Trophoblast cell (in vitro differentiated cells and primary cell): Measurements from ENCODE around the gene EMC6.
"Not testable (repeated sequence)": the region's sequence is repeated elsewhere in the genome, so short reads cannot be mapped to it uniquely, and the experiment has no call there.

Experiments used
- DNase-seq, 2 donors: peaks; one replicate each; pipeline ENCODE4 v3.0.0-alpha.2; 2016
- H2AFZ ChIP-seq: 2 replicates; pipeline ENCODE4 v1.6.1; 2013; ENCODE audit warnings: low read length, moderate library complexity, mild to moderate bottlenecking; ENCODE audit not compliant: insufficient read depth, poor library complexity
- H2AK5ac ChIP-seq: 2 replicates; pipeline ENCODE4 v1.6.1; 2013; ENCODE audit warnings: mild to moderate bottlenecking, low read length
- H2BK120ac ChIP-seq: 2 replicates; pipeline ENCODE4 v1.6.1; 2013; ENCODE audit warnings: low read length, mild to moderate bottlenecking, moderate library complexity; ENCODE audit not compliant: insufficient read depth, poor library complexity
- H2BK12ac ChIP-seq: 2 replicates; pipeline ENCODE4 v1.6.1; 2013; ENCODE audit warnings: mild to moderate bottlenecking, low read length, moderate library complexity
- H2BK5ac ChIP-seq: 2 replicates; pipeline ENCODE4 v1.6.1; 2013; ENCODE audit warnings: low read length, low read depth, moderate library complexity, mild to moderate bottlenecking; ENCODE audit not compliant: poor library complexity
- H3K14ac ChIP-seq: 2 replicates; pipeline ENCODE4 v1.6.1; 2013; ENCODE audit warnings: mild to moderate bottlenecking, low read length
- H3K18ac ChIP-seq: 2 replicates; pipeline ENCODE4 v1.6.1; 2013; ENCODE audit warnings: mild to moderate bottlenecking, low read length
- H3K23ac ChIP-seq: 2 replicates; pipeline ENCODE4 v1.6.1; 2013; ENCODE audit warnings: low read length
- H3K27ac ChIP-seq: 2 replicates; pipeline ENCODE4 v1.5.1; 2013; ENCODE audit warnings: low read depth, mild to moderate bottlenecking, inconsistent platforms, low read length, moderate library complexity
- H3K27me3 ChIP-seq: 2 replicates; pipeline ENCODE4 v1.6.1; 2013; ENCODE audit warnings: inconsistent platforms, mild to moderate bottlenecking, low read length, moderate library complexity; ENCODE audit not compliant: insufficient read depth
- H3K36me3 ChIP-seq, 2 experiments: 1 replicate in 1 of 2; 2 replicates in 1 of 2; pipeline ENCODE4 v1.6.1; 2013; ENCODE audit warnings: low read length in 2 of 2, mild to moderate bottlenecking in 2 of 2, moderate library complexity in 1 of 2; ENCODE audit not compliant: insufficient read depth in 2 of 2, control insufficient read depth in 1 of 2
- H3K4ac ChIP-seq: 2 replicates; pipeline ENCODE4 v1.6.1; 2013; ENCODE audit warnings: low read depth, mild to moderate bottlenecking, low read length, moderate library complexity
- H3K4me1 ChIP-seq, 2 experiments: 1 replicate in 1 of 2; 2 replicates in 1 of 2; pipeline ENCODE4 v1.6.1; 2013; ENCODE audit warnings: low read length in 2 of 2, mild to moderate bottlenecking in 2 of 2, moderate library complexity in 1 of 2; ENCODE audit not compliant: insufficient read depth in 2 of 2, control insufficient read depth in 1 of 2
- H3K4me2 ChIP-seq: 2 replicates; pipeline ENCODE4 v1.6.1; 2013; ENCODE audit warnings: inconsistent platforms, mild to moderate bottlenecking, low read length, moderate library complexity
- H3K4me3 ChIP-seq: 2 replicates; pipeline ENCODE4 v1.5.1; 2013; ENCODE audit warnings: mild to moderate bottlenecking, low read depth, low read length, inconsistent platforms
- H3K79me1 ChIP-seq: one replicate; pipeline ENCODE4 v1.6.1; 2013; ENCODE audit warnings: low read length
- H3K79me2 ChIP-seq: 2 replicates; pipeline ENCODE4 v1.6.1; 2013; ENCODE audit warnings: low read length, mild to moderate bottlenecking; ENCODE audit not compliant: control insufficient read depth, insufficient read depth, poor library complexity
- H3K9ac ChIP-seq: 2 replicates; pipeline ENCODE4 v1.6.1; 2013; ENCODE audit warnings: mild to moderate bottlenecking, low read length
- H3K9me3 ChIP-seq: 2 replicates; pipeline ENCODE4 v1.6.1; 2013; ENCODE audit warnings: low read depth, mild to moderate bottlenecking, control low read depth, inconsistent platforms, low read length; ENCODE audit not compliant: insufficient read depth
- H4K12ac ChIP-seq: 2 replicates; pipeline ENCODE4 v1.6.1; 2013; ENCODE audit warnings: low read depth, mild to moderate bottlenecking, low read length, moderate library complexity
- H4K8ac ChIP-seq: 2 replicates; pipeline ENCODE4 v1.6.1; 2013; ENCODE audit warnings: low read depth, mild to moderate bottlenecking, low read length, moderate library complexity
- H4K91ac ChIP-seq: one replicate; pipeline ENCODE4 v1.6.1; 2013; ENCODE audit warnings: low read depth, mild to moderate bottlenecking, low read length, moderate library complexity
- WGBS: extraction: QIAGEN DNeasy Blood & Tissue Kit; methylation state at CpG from one replicate; pipeline ENCODE4 v1.1.7; 2013; ENCODE audit warnings: missing lambda C conversion rate; ENCODE audit not compliant: insufficient read length, insufficient coverage; ENCODE audit errors: extremely low coverage; 5-methylcytosine and 5-hydroxymethylcytosine counted together

The EMC6 gene

GRCh38 chr17:3697103-3697476, 28.5 kb downstream of the EMC6 start:
- Histone ChIP-seq H2BK120ac (no peak overlapping the region), H3K27me3 (peaks cover 34% of the 10 kb centered on the region), H3K36me3 (no peaks in the 10 kb centered on the region), H2AFZ (no peak overlapping the region), H2AK5ac (no peak overlapping the region), H3K4me2 (no peak overlapping the region), H3K4ac (no peak overlapping the region), H3K18ac (no peak overlapping the region), H3K9me3 (peaks cover 14% of the 10 kb centered on the region), H3K9ac (no peak overlapping the region), H3K79me2 (no peaks in the 10 kb centered on the region), H4K12ac (no peak overlapping the region), H3K4me3 (no peak overlapping the region), H3K27ac (no peak overlapping the region), H3K14ac (no peak overlapping the region), H3K23ac (no peak overlapping the region), H2BK12ac (no peak overlapping the region), H3K4me1 (peaks cover 0 to 8% of the 10 kb centered on the region in 2 experiments), H4K91ac (no peak overlapping the region), H4K8ac (no peak overlapping the region), H3K79me1 (no peaks in the 10 kb centered on the region), H2BK5ac (no peak overlapping the region)
- no CpG with 5 or more reads among the region's 12 CpGs for WGBS
- no peak for DNase-seq

- Histone ChIP-seq H2BK12ac (no peak overlapping the region), H3K4me1 (peaks cover 0 to 8% of the 10 kb centered on the region in 2 experiments), H3K18ac (no peak overlapping the region), H2BK120ac (no peak overlapping the region), H3K36me3 (no peaks in the 10 kb centered on the region), H4K91ac (no peak overlapping the region), H3K4ac (no peak overlapping the region), H2BK5ac (no peak overlapping the region), H3K14ac (no peak overlapping the region), H2AFZ (no peak overlapping the region), H3K27me3 (peaks cover 34% of the 10 kb centered on the region), H3K79me2 (no peaks in the 10 kb centered on the region), H3K9ac (no peak overlapping the region), H4K12ac (no peak overlapping the region), H3K9me3 (peaks cover 14% of the 10 kb centered on the region), H3K79me1 (no peaks in the 10 kb centered on the region), H3K27ac (no peak overlapping the region), H3K4me2 (no peak overlapping the region), H3K4me3 (no peak overlapping the region), H3K23ac (no peak overlapping the region), H4K8ac (no peak overlapping the region), H2AK5ac (no peak overlapping the region)
- WGBS: no CpG with 5 or more reads among the region's 4 CpGs
- DNase-seq: no peak
Measured at GRCh38 chr17:3698139-3698538, 29.5 kb downstream of the EMC6 start.

- Histone ChIP-seq H4K91ac (no peak overlapping the region), H3K23ac (no peak overlapping the region), H2BK120ac (no peak overlapping the region), H3K9me3 (peaks cover 14% of the 10 kb centered on the region), H2AK5ac (no peak overlapping the region), H3K4me2 (no peak overlapping the region), H3K36me3 (no peaks in the 10 kb centered on the region), H2AFZ (no peak overlapping the region), H3K9ac (no peak overlapping the region), H3K18ac (no peak overlapping the region), H3K27ac (no peak overlapping the region), H4K8ac (no peak overlapping the region), H2BK5ac (no peak overlapping the region), H3K14ac (no peak overlapping the region), H3K4ac (no peak overlapping the region), H3K4me1 (peaks cover 0 to 8% of the 10 kb centered on the region in 2 experiments), H3K27me3 (peaks cover 28% of the 10 kb centered on the region), H3K4me3 (no peak overlapping the region), H4K12ac (no peak overlapping the region), H3K79me2 (no peaks in the 10 kb centered on the region), H2BK12ac (no peak overlapping the region), H3K79me1 (no peaks in the 10 kb centered on the region)
- DNase-seq: no peak
- WGBS: no CpG with 5 or more reads among the region's 4 CpGs
Measured at GRCh38 chr17:3699951-3700350, 31.3 kb downstream of the EMC6 start.

DNA sequence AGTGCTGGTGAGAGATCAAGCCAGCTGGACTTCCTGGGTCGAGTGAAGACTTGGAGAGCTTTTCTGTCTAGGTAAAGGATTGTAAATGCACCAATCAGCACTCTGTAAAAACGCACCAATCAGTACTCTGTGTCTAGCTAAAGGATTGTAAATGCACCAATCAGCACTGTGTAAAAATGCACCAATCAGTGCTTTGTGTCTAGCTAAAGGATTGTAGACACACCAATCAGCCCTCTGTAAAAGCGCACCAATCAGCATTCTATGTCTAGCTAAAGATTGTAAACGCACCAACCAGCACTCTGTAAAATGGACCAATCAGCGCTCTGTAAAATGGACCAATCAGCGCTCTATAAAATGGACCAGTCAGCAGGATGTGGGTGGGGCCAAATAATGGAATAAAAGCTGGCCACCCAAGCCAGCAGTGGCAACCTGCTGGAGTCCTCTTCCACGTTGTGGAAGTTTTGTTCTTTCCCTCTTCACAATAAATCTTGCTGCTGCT, 33.5 kb downstream of the EMC6 start:
- not testable (repeated sequence) for DNase-seq, H3K4me1 ChIP-seq, H3K4ac ChIP-seq, H4K8ac ChIP-seq, H2BK5ac ChIP-seq, H3K23ac ChIP-seq, H3K36me3 ChIP-seq, H3K4me2 ChIP-seq, H2BK120ac ChIP-seq, H4K91ac ChIP-seq, H3K9ac ChIP-seq, H3K14ac ChIP-seq, H3K27ac ChIP-seq, H2BK12ac ChIP-seq, H2AK5ac ChIP-seq, H4K12ac ChIP-seq, H3K4me3 ChIP-seq, H3K18ac ChIP-seq, H3K79me1 ChIP-seq, H3K79me2 ChIP-seq, H2AFZ ChIP-seq
- no CpG with 5 or more reads among the region's 7 CpGs for WGBS
- Histone ChIP-seq H3K9me3 (peaks cover 11% of the 10 kb centered on the region), H3K27me3 (peaks cover 11% of the 10 kb centered on the region)
